ENCODE measurements around the gene ZNF532.

DNA sequence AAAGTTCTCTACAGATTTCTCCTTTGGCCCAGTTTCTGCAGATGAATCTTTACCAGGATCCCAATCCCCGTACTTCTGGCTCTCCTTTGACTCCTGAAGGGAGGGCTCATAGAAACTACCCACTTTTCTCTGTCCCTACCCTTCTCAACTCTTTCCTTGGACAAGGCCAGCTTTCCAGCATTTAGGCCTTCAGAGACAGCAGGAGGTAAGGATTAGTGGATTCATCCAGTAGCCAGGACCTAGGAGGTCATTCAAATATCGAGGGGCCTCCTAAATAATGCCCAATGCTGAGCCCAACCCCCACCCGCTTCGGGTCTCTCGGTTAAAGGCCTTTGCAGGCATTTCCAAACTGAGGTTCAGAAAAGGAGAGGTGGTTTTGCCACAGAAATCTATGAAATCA lies 4.8 kb upstream of the ZNF532 start:
- TF ChIP-seq YY1 (IDR thresholded peaks at IDR 0.05; ENCODE audit: insufficient read depth, insufficient read length) (no peak), ZNF274 (IDR thresholded peaks at IDR 0.05; ENCODE audit: low read depth, low read length) (no peak), SUZ12 (IDR thresholded peaks at IDR 0.05; ENCODE audit: extremely low read depth, insufficient read depth, insufficient read length) (no peak)

Data from NT2/D1 (cell line).